Neural progenitor cell (in vitro differentiated cells): ENCODE measurements around the gene ICAM3. TPM values are rescaled to one million over a fixed set of nuclear protein-coding genes. Genes with fewer than 3 reads are reported as not detected.

Experiments used
- DNase-seq: peaks from one replicate; pipeline ENCODE4 v3.0.0-alpha.2; 2016; ENCODE audit warnings: low spot score
- H2AFZ ChIP-seq: fragments of 200-600 bp; sonication (generic); replicated peaks from 2 replicates; pipeline ENCODE4 v1.6.1; 2016; ENCODE audit warnings: antibody characterized with exemption
- H3F3A ChIP-seq: fragments of 200-600 bp; sonication (generic); 2 replicates; pipeline ENCODE4 v1.6.1; 2016; ENCODE audit warnings: antibody characterized with exemption, low read depth
- H3K27ac ChIP-seq: fragments of 200-600 bp; sonication (generic); 2 replicates; pipeline ENCODE4 v1.5.1; 2016; ENCODE audit warnings: mild to moderate bottlenecking
- H3K27me3 ChIP-seq: fragments of 200-600 bp; sonication (generic); 2 replicates; pipeline ENCODE4 v1.6.1; 2016; ENCODE audit warnings: mild to moderate bottlenecking, moderate library complexity
- H3K36me3 ChIP-seq: fragments of 200-600 bp; sonication (generic); 2 replicates; pipeline ENCODE4 v1.5.1; 2016
- H3K4me1 ChIP-seq: fragments of 200-600 bp; sonication (generic); 2 replicates; pipeline ENCODE4 v1.6.1; 2016; ENCODE audit warnings: mixed run types
- H3K4me2 ChIP-seq: fragments of 200-600 bp; sonication (generic); 2 replicates; pipeline ENCODE4 v1.6.1; 2016
- H3K4me3 ChIP-seq: fragments of 200-600 bp; sonication (generic); 2 replicates; pipeline ENCODE4 v1.5.1; 2016
- H3K79me2 ChIP-seq: fragments of 200-600 bp; sonication (generic); 2 replicates; pipeline ENCODE4 v1.6.1; 2016; ENCODE audit warnings: low read depth
- H3K9ac ChIP-seq: fragments of 200-600 bp; sonication (generic); 2 replicates; pipeline ENCODE4 v1.6.1; 2016
- H3K9me3 ChIP-seq: fragments of 200-600 bp; sonication (generic); 2 replicates; pipeline ENCODE4 v1.5.1; 2016; ENCODE audit warnings: low read depth
- H4K20me1 ChIP-seq: fragments of 200-600 bp; sonication (generic); 2 replicates; pipeline ENCODE4 v1.6.1; 2016; ENCODE audit warnings: low read depth
- H3K27ac Mint-ChIP-seq: 3 replicates; pipeline ENCODE4 v1.8.0; 2021; ENCODE audit warnings: mixed read lengths
- H3K27me3 Mint-ChIP-seq: 2 replicates; pipeline ENCODE4 v1.8.0; 2022; ENCODE audit warnings: low read depth, mild to moderate bottlenecking, inconsistent platforms, moderate library complexity, mixed read lengths; ENCODE audit not compliant: insufficient read depth
- H3K36me3 Mint-ChIP-seq: 3 replicates; pipeline ENCODE4 v1.8.0; 2021; ENCODE audit warnings: mixed read lengths
- H3K4me1 Mint-ChIP-seq: 3 replicates; pipeline ENCODE4 v1.8.0; 2021; ENCODE audit warnings: mixed read lengths
- H3K4me3 Mint-ChIP-seq: 3 replicates; pipeline ENCODE4 v1.8.0; 2021; ENCODE audit warnings: mild to moderate bottlenecking, moderate library complexity, mixed read lengths
- H3K9me3 Mint-ChIP-seq: 3 replicates; pipeline ENCODE4 v1.8.0; 2020; ENCODE audit warnings: mixed read lengths
- EZH2 ChIP-seq: fragments of 200-600 bp; sonication (generic); IDR thresholded peaks from 2 replicates; pipeline ENCODE4 v1.6.1; 2017; ENCODE audit warnings: antibody characterized with exemption, mild to moderate bottlenecking, moderate library complexity
- EZH2phosphoT487 ChIP-seq: fragments of 200-600 bp; sonication (generic); IDR thresholded peaks from 2 replicates; pipeline ENCODE4 v1.6.1; 2017; ENCODE audit warnings: antibody characterized with exemption
- total RNA-seq: library from RNA; depleted of rRNA; stranded (reverse); fragments of >200 nt; gene quantifications from 2 replicates; pipeline ENCODE4 v1.2.3, GENCODE V29; 2015; ENCODE audit warnings: low replicate concordance
- TF ChIP-seq, protein P1 (sequence below): fragments of 200-600 bp; sonication (generic); IDR thresholded peaks from 2 replicates; pipeline ENCODE4 v1.5.1; 2017; ENCODE audit warnings: antibody characterized with exemption, mild to moderate bottlenecking

The ICAM3 gene
- total RNA-seq, 1 donor from 2014 or later: 1.3 TPM

DNA sequence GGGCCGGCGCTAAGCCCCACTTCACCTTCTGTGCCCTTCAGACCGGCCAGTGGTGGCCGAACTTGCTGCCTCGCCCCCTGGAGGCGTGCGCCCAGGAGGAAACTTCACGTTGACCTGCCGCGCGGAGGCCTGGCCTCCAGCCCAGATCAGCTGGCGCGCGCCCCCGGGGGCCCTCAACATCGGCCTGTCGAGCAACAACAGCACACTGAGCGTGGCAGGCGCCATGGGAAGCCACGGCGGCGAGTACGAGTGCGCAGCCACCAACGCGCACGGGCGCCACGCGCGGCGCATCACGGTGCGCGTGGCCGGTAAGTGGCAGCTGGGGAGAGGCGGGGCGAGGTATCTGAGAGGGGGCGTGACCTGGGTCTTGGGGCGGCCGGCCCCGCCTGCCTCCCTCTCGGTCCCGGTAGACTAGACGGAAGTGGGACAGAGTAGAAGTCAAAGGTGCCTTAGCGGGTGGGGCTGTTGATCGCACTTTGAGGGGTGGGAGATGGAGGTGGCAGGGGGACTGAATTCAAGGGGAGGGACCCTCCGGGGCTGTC lies 44.0 kb downstream of the ICAM3 start:
- Histone ChIP-seq H3K36me3 (no peaks in the 10 kb centered on the region), H2AFZ (no peak overlapping the region)

GRCh38 chr19:10294368-10294697 lies 45.1 kb downstream of the ICAM3 start:
- Histone ChIP-seq H3K27me3 (peaks cover 100% of the 10 kb centered on the region), H3K36me3 (no peaks in the 10 kb centered on the region), H3K27ac (no peak overlapping the region), H3F3A (peaks cover 61% of the 10 kb centered on the region), H3K79me2 (no peaks in the 10 kb centered on the region), H3K4me1 (peaks cover 9% of the 10 kb centered on the region), H4K20me1 (peaks cover 67% of the 10 kb centered on the region), H2AFZ (no peak overlapping the region), H3K4me3 (no peak overlapping the region), H3K9me3 (no peaks in the 10 kb centered on the region), H3K4me2 (no peak overlapping the region), H3K9ac (no peak overlapping the region)
- Mint-ChIP-seq H3K27me3 (peaks cover 75% of the 10 kb centered on the region), H3K9me3 (no peaks in the 10 kb centered on the region), H3K27ac (no peak overlapping the region), H3K4me1 (peaks cover 26% of the 10 kb centered on the region), H3K4me3 (peak overlapping the region; percentile 64), H3K36me3 (no peaks in the 10 kb centered on the region)
- TF ChIP-seq, protein P1, sequence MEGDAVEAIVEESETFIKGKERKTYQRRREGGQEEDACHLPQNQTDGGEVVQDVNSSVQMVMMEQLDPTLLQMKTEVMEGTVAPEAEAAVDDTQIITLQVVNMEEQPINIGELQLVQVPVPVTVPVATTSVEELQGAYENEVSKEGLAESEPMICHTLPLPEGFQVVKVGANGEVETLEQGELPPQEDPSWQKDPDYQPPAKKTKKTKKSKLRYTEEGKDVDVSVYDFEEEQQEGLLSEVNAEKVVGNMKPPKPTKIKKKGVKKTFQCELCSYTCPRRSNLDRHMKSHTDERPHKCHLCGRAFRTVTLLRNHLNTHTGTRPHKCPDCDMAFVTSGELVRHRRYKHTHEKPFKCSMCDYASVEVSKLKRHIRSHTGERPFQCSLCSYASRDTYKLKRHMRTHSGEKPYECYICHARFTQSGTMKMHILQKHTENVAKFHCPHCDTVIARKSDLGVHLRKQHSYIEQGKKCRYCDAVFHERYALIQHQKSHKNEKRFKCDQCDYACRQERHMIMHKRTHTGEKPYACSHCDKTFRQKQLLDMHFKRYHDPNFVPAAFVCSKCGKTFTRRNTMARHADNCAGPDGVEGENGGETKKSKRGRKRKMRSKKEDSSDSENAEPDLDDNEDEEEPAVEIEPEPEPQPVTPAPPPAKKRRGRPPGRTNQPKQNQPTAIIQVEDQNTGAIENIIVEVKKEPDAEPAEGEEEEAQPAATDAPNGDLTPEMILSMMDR: peak; percentile 52
- TF ChIP-seq EZH2: peak; percentile 46
- TF ChIP-seq EZH2phosphoT487: peak; percentile 41
- DNase-seq: peak; percentile 72

More for the DNA sequence above, 44.0 kb downstream of the ICAM3 start:
- no peak overlapping the region for H3K4me2 ChIP-seq
- no peaks in the 10 kb centered on the region for H3K79me2 ChIP-seq
- no peak overlapping the region for H3K9ac ChIP-seq
- Mint-ChIP-seq H3K27ac (no peak overlapping the region), H3K9me3 (no peaks in the 10 kb centered on the region), H3K36me3 (no peaks in the 10 kb centered on the region), H3K4me1 (peaks cover 24% of the 10 kb centered on the region), H3K27me3 (peaks cover 70% of the 10 kb centered on the region), H3K4me3 (peak overlapping the region; percentile 60)
- H3K4me1 ChIP-seq: peaks cover 9% of the 10 kb centered on the region
- peak; percentile 91 for TF ChIP-seq EZH2
- TF ChIP-seq, protein P1: no peak
- peak; percentile 88 for TF ChIP-seq EZH2phosphoT487
- DNase-seq: peak; percentile 46
- peaks cover 57% of the 10 kb centered on the region for H3F3A ChIP-seq
- peaks cover 99% of the 10 kb centered on the region for H3K27me3 ChIP-seq
- H3K4me3 ChIP-seq: no peak overlapping the region
- H3K9me3 ChIP-seq: no peaks in the 10 kb centered on the region
- H4K20me1 ChIP-seq: peaks cover 61% of the 10 kb centered on the region
- no peak overlapping the region for H3K27ac ChIP-seq

GRCh38 chr19:10293637-10294367 lies 45.6 kb downstream of the ICAM3 start:
- H3K9me3 ChIP-seq: no peaks in the 10 kb centered on the region
- no peaks in the 10 kb centered on the region for H3K36me3 ChIP-seq
- no peak overlapping the region for H3K27ac ChIP-seq
- Mint-ChIP-seq H3K27me3 (peaks cover 80% of the 10 kb centered on the region), H3K4me3 (peak overlapping the region; percentile 81), H3K36me3 (no peaks in the 10 kb centered on the region), H3K9me3 (no peaks in the 10 kb centered on the region), H3K4me1 (peaks cover 28% of the 10 kb centered on the region), H3K27ac (no peak overlapping the region)
- no peak overlapping the region for H3K4me2 ChIP-seq
- peak; percentile 14 for DNase-seq
- H3F3A ChIP-seq: peaks cover 66% of the 10 kb centered on the region
- peaks cover 67% of the 10 kb centered on the region for H4K20me1 ChIP-seq
- no peak overlapping the region for H3K4me3 ChIP-seq
- peaks cover 100% of the 10 kb centered on the region for H3K27me3 ChIP-seq
- TF ChIP-seq EZH2 (peak; percentile 61), EZH2phosphoT487 (peak; percentile 73)
- TF ChIP-seq, protein P1: no peak
- H3K4me1 ChIP-seq: peaks cover 9% of the 10 kb centered on the region
- no peaks in the 10 kb centered on the region for H3K79me2 ChIP-seq
- no peak overlapping the region for H3K9ac ChIP-seq
- H2AFZ ChIP-seq: no peak overlapping the region
